ENCODE results near the gene LRRC27. TPM values are rescaled to one million over a fixed set of nuclear protein-coding genes. Genes with fewer than 3 reads are reported as not detected.
A peak's percentile ranks its signal among the peaks of the same experiment; 100 is the strongest.

LRRC27 gene
- total RNA-seq, 1 donor from 2014 or later = 3.8 TPM

DNA sequence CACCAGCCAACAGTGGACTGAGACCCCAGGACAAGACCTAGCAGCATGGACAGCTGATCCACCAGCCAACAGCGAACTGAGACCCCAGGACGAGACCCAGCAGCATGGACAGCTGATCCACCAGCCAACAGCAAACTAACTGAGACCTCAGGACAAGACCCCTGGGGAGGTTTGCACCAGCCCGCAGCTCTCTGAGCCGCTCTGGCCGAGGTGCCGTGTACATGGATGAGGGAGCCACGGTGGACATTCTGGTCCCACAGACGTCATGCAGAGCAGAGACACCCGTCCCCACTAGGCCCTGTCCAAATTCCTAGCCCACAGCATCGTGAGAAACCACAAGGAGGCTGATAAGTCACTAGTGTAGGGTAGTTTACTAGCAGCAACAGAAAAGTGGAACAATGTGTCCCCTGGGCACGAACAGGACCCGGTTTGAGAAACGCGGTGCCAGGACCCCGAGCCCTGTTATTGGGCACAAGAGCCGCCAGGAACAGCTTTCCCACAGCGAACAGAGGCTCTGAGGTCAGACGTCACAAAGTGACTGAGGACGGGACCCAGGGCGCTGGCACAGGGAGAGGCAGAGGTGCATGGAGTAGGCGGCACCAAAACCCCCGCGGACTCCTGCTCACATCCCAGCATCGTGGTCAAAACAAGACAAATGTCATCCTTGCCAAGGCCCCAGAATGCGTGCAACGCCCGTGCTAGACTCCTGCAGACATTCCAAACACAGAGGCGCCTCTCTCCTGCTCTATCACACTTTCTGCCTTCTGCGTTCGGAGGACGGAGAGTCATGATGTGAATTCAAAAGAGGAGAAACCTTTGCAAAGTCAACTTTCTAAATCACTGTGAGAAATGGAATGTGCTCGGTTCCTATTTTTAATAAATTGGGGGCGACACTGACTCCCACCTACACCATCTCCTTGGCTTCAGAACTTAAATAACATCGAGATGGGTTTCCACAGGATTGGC, 32.3 kb upstream of the LRRC27 start:
- DNase-seq (ENCODE audit: low spot score) = peak; percentile 65
- intact Hi-C loops (cut with DNase I) = no loop called here

DNA sequence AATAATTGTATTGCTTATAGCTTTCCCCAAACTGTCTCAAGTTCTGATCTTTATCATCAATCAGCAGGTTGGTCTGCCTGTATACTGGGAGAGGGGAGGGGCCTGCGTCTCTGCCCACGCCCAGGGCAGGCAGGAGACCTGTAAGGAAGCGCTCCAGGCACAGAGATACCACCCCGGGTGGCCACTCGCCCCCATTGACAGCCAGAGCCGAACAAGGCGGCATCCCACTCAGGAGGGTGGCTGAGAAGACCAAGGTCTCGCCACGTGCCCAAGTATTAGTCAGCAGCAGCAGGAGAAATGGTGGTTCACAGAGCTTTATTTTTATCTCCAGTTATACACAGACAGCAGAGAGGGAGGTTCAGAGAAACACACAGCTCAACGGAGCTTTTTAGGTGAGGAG, 31.4 kb upstream of the LRRC27 start:
- peak; percentile 60 for DNase-seq (ENCODE audit: low spot score)
- intact Hi-C loops (cut with DNase I) = no loop called here

DNA sequence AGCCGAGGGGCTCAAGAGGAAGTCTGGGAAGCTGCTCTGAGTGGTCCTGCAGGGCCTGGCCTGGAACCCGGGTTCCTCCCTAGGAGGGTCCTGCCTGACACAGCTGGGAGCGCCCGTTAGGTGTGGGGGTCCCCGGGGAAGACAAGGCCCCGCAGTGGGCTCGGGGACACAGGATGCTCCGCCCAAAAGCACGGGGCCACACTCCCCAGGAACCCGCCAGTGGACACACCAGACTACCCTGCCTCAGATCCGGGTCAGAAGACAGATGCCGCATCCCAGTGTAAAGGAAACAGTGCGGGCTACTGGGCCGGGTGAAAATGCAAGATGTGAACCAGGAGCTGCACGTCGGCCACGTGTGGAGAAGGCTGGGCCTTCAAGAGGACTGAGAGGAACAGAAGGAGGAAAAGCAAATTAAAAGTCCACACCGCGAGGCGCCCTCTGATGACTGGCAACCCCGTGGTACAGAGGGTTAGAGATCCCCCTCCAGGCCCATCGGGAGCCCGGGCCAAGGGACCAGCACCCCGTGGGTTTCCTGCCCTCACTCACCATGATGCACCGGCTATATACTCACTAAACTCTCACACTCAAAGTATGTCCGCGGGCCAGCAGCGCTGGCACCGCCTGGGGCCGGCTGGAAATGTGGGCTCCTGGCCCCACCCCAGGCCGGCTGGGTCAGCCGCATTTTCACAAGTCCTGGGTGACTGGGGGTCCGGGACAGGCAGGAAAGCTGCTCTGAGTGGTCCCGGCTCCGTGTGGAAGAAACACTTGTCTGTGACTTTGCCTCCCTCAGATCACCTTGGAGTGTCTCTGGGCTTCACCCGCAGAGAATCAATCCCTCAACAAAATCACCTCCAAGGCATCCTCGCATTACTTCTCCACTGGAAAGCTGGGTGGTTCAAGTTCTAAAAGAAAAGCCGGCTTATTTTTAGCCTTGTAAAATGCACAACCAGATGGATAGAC, 30.3 kb upstream of the LRRC27 start:
- DNase-seq (ENCODE audit: low spot score) = peak; percentile 64
- intact Hi-C loops (cut with DNase I) = no loop called here

DNA sequence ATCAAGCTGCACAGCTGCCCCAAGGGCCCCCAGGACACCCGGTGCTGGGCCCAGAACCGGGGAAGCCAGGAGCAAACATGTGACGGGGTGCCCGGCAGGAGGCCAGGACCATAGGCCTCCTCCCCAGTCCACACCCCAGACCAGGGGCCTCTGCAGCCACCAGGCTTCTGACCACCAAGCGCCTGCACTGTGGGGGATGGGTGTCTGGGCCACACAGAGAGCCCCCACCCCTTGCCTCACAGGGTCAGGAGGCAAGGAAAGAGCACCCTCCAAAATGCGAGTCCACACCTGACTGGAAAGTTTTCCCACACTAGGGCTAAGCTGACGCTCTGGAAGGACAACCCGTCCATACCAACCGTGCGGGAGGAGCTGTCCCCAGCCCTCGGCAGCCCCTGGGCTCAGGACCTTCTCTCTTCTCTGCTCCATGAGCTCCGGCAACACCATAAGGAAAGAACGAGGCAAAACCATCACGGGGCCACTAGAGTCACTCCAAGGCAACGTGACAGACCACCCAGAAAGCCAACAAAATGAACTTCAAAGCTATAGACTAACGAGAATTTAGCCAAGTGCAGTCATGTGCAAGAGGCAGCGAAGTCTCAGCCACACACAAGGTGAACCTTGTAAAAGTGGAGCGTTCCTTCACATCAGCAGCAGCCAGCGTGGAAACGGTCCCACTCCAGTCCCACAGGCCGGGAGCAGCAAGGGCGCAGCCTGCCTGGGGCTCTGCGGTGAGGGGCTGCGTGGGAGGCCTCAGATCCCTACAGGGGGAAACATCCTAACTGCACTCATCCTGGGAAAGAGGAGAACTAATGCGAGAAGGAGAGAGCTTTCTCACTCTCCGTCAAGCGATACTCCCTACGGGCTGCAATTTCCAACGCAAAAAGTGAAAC, 29.3 kb upstream of the LRRC27 start:
- DNase-seq (ENCODE audit: low spot score) = peak; percentile 64
- intact Hi-C loops (cut with DNase I) = no loop called here

DNA sequence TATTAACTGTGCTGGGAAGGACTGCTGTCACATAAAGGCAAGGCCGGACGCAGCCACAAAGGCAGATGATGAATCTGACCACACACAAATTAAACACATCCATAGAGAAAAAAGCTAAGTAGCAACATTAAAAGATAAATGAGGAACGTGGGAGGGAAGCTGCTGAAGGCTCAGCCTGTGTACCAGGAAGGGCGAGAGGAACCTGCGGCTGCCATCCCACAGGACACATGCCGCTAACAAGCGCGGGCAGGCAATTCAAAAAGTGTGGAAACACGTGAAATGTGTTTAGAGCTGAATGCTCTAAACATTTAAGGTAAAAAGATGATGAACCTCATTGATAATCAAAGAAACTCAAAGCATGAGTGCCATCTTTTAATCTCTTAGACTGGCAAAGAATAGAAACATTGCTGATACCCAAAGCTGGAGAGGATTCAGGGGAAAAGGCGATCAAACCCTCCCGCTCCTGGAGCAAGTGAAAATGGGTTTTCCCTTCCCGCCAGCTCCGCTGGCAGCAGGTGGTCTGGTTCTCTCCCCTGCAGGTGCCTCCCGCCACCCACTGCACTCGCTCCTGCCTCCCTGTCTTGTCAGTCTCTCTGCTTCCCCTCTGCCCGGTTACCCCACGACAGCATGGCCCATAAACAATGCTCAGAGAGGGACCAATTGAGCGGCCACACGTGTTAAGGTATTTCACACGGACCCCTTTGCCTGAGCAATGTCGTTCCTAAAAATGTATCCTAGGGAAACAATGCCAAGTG, 28.5 kb upstream of the LRRC27 start:
- DNase-seq (ENCODE audit: low spot score) = peak; percentile 35
- intact Hi-C loops (cut with DNase I) = no loop called here

DNA sequence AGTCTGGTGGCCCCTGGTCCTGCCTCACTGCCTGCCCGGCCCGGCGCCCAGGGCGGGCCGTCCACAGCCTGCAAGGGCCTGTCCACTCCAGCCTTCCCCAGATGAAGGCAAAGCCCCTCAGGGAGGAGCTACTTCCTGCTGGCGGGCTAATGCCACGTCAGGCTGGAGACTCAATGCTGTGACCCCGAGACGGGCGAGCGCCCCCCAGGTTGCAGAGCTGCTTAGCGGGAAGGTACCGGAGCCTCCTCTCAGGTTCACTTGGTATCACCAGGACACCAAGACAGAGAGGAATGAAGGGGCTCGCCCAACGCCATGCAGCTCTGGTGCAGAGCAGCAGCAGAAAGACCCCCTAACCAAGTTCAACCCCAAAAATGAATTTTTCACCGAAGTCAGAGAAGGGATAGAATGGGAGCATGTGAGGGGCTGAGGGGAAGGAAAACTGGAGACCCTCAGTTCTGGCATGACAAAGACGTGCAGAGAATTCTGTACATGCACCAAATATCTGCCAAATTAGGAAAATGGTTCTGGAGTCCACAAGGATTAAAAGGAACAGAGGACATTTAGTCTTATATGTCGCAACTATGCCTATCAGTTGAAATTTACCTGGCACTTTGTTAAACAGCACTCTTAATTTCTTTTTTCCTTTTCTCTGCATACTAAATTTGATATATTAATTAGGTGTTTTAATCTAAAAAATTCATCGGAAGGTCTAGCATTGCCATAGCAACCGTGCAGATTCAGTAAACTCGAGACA, 27.1 kb upstream of the LRRC27 start:
- DNase-seq (ENCODE audit: low spot score) = peak; percentile 12
- intact Hi-C loops (cut with DNase I) = no loop called here

DNA sequence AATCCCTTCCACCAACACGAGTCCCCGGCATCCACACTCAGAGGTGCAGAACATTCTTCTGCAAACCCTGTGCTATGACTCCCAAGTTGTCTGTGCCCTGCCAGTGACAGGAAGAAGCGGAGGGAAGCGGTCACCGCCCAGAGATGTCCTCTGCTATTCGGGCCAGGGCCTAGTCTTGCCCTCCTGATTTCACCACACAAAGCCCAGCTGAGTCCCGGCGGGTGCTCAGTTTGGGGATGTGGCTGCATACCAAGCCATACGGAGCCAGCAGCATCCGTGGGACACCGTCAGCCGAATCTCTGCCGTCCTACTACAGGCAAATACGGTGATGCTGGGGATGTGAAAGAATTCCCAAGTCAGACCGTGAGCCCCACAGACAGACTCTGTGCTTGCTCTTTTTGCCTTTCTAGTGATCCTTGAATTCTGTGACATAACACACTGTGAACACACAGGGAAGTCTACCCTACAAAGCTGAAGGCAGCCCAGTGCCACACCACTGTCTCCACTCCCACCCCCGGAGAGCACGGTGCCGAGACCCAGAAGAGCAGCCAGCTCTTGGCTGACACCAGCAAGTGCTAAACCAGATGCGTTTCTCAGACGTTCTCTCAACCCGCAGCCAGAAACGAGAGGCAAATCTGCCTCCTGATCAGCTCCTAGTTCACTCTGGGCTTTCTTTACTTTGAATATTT, 26.2 kb upstream of the LRRC27 start:
- peak; percentile 58 for DNase-seq (ENCODE audit: low spot score)
- intact Hi-C loops (cut with DNase I) = no loop called here

DNA sequence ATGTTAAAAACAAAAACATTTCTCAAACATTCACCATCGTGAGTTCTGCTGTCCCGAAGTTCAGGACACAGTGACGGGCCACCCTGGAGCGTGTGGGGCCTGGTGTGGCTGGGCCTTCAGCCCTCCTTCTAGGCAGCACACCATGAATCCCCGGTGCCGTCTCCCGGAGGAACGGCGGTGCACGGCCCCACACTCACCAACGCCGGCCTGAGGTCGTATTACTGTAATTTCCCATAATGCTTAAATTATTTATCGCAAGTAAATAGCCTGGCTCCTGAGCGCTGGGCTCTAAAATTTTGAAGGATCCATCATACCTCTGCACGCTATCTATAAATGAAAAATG, 25.7 kb upstream of the LRRC27 start:
- DNase-seq (ENCODE audit: low spot score) = peak; percentile 22
- intact Hi-C loops (cut with DNase I) = no loop called here

DNA sequence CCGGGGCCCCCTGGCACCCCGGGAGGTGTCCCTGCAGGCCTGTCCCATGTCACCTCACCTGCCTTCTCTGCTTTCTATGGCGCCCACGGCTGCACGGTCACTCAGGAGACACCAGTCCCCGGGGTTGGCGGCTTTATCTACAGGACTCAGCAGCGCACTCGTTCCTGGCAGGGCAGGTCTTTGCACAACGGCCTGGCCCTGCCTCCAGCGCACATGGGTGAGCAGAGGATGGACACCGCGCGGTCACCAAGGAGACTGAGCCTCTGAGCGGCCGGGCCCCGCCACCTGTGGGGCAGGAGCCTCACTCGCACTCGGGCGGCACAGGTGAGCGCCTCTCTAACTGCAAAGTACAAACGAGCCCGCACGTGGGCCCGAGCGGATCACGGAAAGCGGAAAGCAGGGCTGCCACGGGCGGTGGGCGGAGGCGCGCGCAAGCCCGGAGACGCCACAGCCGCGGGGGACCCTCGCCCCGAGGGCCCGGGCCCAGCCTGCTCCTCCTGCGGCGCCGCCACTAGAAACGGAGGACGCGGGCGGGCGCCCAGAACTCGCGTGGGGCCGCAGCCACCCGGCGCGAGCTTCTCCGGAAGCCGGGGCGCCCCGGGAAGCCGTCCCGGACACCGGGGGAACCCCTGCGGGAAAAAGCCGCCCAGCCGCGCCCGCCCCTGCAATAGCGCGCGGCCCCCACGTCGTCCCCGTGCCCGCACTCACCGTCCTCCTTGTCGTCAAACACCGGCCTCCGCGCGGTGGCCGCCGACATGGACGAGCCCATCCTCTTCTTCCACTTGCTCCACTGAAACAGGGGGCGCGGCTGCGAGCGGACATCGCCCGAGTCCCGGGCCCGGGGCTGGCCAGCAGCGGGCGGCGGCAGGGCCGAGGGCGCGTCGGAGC, 24.9 kb upstream of the LRRC27 start:
- DNase-seq (ENCODE audit: low spot score) = peak; percentile 57
- intact Hi-C loops (cut with DNase I) = no loop called here

DNA sequence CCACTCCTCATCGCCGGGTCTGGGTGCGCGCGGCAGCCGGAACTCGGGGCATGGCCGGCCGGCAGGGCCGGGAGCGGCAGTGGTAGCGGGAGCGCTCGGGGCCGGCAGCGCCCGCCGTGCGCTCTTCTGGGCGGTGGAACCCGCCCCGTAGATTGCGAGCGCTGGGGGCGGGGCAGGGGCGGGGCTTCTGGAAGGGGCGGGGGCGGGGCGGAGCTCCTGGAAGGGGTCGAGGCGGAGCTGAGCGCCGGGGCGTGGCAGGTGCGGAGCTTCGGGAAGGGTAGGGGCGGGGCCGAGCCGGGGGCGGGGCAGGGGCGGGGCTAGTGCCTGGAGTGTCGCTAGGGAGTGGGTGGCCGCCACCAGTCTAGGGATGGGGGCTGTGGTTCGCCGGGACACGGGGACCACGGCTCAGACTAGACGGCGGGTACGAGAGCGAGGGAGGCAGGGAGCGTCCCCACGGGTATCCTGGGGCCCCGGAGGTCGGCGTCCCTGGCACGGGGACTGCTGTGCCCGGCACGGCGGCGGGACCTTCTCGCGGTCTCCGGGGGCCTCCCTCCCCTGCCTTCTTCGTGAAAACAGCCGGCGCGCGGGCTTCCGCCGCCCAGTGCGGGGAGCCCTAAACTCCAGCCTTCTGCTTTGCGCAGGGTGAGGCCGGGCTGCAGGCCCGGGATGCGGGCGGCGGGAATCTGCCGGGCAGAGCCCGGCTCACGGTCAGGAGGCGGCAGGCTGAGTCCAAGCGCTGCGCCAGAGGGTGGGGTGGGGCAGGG, 24.0 kb upstream of the LRRC27 start, which contains the start of gene STK32C:
TSS of gene STK32C (minus strand) at position 128 of the 764 bp plus-strand sequence. CDS start at position 11, 117 bp downstream.
- intact Hi-C loops (cut with DNase I) = loop anchor here (2.0 kb wide), 1 partner anchor 23 kb away; no protein-coding TSS in a partner anchor

DNA sequence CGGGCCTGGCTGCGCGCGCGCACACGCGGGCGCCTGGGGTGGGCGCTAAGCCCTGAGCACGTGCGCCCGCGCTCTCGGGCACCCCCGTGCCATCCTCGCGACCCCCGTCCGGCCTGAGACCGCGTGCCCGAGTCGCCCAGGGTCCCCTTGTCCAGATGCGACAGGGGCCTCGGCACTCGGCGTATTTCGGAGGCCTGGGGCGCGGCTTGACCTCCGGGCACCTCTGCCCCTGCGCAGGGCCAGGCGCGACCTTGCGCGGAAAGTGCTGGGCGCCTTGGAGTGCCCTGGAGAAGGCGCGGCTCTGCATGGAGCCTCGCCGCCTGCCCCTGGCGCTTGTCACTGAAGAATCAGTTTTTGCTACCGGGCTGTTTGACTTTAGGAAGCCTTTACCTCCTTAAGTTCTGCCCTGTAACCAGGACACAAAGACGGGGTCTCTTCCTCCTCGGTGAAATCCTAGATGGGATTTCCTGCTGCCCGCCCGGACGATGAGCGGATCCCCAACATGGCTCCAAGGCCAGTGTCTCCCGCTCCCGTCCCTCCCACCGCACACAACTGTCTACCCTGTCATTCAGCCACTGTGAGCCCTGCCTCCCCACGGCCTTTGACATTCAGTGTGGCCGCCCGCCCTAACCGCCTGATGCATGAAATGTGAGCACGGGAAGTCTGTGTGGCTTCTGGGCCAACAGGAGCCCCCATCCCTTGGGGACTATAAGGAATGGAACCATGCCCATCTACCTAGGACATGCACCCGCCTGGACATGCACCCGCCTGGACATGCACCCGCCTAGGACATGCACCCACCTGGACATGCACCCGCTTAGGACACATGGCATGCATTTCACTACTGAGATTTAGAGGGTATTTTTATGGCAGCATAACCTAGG, 23.2 kb upstream of the LRRC27 start:
- intact Hi-C loops (cut with DNase I) = loop anchor here (2.0 kb wide), 1 partner anchor 22 kb away; no protein-coding TSS in a partner anchor
- peak; percentile 38 for DNase-seq (ENCODE audit: low spot score)

More for the DNA sequence above, 24.0 kb upstream of the LRRC27 start, which contains the start of gene STK32C:
- peak; percentile 96 for DNase-seq (ENCODE audit: low spot score)

DNA sequence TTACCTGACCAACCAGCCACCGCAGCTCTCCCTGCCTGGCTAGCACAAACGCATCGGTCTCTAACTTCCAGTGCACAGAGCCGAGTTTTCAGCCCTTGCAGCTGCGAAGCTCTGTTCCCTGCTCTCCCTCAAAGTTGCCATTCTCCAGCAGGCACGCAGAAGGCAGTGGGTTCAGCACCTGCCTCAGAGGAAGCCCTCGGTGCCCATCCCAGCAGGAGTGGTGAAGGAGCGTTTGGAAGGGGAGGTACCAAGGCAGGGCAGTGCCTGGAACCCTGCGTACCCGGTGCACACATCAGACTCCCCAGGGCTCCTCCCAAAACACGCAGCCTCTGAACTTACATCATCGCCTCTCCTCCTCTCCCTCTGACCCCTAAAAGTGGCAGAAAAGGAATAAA, 22.5 kb upstream of the LRRC27 start:
- intact Hi-C loops (cut with DNase I) = loop anchor here (2.0 kb wide), 1 partner anchor 21 kb away; no protein-coding TSS in a partner anchor
- DNase-seq (ENCODE audit: low spot score) = no peak

DNA sequence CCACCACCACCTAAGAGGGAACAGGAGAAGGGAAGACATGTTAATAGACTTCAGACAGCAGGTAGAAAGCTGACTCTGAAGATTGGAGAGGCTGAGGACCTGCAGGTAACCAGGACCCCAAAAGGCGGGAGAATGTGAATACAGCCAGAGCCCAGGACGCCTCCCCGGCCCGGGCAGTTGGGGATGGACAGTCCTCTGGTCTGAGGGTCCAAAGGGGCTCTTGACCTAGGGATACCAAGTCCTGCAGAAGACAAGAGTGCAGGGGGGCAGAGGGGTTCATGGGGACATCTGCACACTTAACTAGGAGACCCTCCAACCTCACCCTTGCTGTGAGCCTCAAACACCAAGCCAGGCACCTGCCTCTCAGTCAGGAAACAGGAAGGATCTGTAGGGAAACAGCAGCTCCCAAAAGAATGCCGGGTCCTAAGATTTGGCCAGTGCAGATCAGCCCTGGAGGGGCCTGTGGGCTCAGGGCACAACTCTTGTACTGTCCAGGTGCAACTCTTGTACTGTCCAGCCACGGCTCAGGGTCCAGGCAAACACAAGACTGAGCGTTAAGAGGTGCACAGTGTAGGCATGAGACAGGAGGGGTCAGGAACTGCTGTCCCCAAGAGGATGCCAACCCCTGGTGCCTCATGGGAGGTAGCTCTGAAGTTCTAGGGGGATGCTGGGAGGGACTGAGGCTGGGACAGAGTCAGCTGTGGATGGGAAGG, 22.0 kb upstream of the LRRC27 start:
- no peak for DNase-seq (ENCODE audit: low spot score)
- intact Hi-C loops (cut with DNase I) = loop anchor here (2.0 kb wide), 1 partner anchor 21 kb away; no protein-coding TSS in a partner anchor
